ENCODE results near the gene FGFR3.

DNA sequence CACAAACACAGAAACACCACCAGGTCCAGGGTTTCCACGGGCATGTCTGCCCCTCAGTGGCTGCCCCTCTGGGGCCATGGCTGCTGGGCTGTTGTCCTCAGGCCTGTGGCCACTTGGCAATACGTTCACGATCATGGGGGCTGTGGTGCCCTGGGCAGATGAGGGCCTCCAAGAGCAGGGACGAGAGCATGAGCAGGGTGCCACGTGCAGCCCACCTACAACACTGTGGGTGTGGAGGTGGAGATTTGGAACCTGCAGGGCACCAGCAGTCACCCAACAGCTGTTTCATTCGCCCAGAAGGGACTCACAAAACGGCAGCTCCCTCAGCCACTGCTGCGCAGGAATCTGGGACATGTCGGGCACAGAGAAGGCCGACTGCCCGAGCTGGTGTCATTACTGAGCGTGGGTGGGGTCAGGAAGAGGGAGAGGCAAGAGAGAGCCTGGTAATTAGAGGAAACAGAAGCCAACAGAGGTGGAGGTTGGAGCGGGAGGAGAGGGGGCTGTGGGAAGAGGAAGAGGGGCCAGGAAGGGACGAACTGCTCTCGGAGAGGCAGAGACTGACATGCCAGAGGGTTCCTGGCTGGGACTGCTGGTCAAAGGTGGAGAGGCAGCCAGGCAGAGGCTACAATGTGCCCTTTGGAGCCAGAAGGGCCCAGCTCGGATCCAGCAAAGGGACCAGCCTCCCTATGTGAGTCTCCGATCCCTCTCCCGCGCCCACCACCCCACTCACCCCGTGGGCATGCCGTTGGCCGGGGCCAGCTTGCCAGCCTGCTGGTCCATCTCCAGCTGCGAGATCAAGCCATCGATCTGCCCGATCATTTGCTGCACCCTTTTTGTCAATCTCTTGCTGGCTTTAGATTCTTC is 23.1 kb downstream of the FGFR3 start:
- TF ChIP-seq CTCF (IDR thresholded peaks at IDR 0.05 in 8 of 11, conservative IDR thresholded peaks at IDR 0.05 in 3 of 11), result no peak
- no peak for TF ChIP-seq POLR2A (IDR thresholded peaks at IDR 0.05)
- no peak for TF ChIP-seq POLR2AphosphoS5 (IDR thresholded peaks at IDR 0.05)
